Lower leg skin (tissue), 3 donors: ENCODE results near the gene GRIK4.

ENCODE experiments used
- CTCF ChIP-seq, 3 donors: fragments of 450-650 bp; IDR thresholded peaks; one replicate each; pipeline ENCODE4 v1.5.1; 2016; ENCODE audit warnings: antibody characterized with exemption in 3 of 3, mild to moderate bottlenecking in 3 of 3, moderate library complexity in 2 of 3
- POLR2A ChIP-seq, 2 donors: fragments of 450-650 bp; IDR thresholded peaks; one replicate each; pipeline ENCODE4 v1.6.1; 2016 to 2017; ENCODE audit warnings: antibody characterized with exemption in 2 of 2, mild to moderate bottlenecking in 1 of 2, moderate library complexity in 1 of 2

- TF ChIP-seq CTCF (IDR thresholded peaks at IDR 0.05) (no peak), POLR2A (IDR thresholded peaks at IDR 0.05) (no peak)
Measured at GRCh38 chr11:120473503-120473902, 38.0 kb upstream of the GRIK4 start.
